CD4-positive, alpha-beta T cell treated with Interleukin-4 for 4 hours (primary cell): ENCODE measurements around the gene KIAA0930.
"Not testable (repeated sequence)": the region's sequence is repeated elsewhere in the genome, so short reads cannot be mapped to it uniquely, and the experiment has no call there.

Source experiments
- DNase-seq: peaks from one replicate; pipeline ENCODE4 v3.0.0-alpha.2; 2020

KIAA0930 gene

DNA sequence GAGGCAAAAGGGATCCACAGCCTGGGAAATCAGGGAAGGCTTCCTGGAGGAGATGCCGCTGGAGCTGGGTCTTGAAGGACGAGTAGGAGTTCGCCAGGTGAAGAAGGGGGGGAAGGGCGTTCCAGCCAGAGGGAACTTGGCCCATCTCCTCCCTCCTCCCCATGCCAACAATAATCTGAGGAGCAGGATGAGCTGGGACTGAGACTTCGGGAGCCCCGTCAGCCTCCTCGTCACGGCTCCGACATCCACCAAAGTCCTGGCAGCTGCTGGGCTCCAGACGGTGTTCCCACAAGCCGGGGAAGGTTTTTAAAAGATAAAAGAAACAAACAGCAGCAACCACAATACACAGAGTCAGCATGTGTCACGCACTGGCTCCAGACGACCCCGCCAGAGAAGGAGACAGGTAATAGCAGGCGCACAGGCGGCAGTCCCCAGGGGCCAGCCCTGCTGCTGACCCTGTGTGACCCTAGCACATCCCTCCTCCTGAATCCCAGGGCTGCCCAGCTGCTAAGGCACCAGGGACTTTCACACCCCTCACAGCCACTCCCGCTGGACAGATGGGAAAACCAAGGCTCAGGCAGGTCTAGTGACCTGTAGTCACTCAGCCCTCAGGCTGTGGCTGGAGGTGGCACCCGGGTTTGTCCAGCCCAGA lies 39.7 kb downstream of the KIAA0930 start:
- no peak for DNase-seq

GRCh38 chr22:45200230-45200629 lies 40.5 kb downstream of the KIAA0930 start:
- DNase-seq: no peak

- no peak for DNase-seq
Observed at GRCh38 chr22:45199723-45200122, 41.0 kb downstream of the KIAA0930 start.

DNA sequence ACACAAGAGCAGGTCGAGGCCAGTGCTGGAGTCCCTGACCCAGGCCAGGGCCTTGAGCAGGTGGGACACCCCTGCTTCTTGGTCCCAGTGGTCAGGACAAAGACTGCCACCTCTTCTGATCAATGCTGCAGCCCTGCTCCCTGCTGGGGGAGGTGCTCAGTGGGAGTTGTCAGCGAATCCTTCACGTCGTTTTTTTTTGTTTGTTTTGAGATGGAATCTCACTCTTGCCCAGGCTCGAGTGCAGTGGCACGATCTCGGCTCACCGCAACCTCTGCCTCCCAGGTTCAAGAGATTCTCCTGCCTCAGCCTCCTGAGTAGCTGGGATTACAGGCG lies 42.3 kb downstream of the KIAA0930 start:
- no peak for DNase-seq

- DNase-seq: no peak
Observed at GRCh38 chr22:45197606-45198462, 42.9 kb downstream of the KIAA0930 start.

DNA sequence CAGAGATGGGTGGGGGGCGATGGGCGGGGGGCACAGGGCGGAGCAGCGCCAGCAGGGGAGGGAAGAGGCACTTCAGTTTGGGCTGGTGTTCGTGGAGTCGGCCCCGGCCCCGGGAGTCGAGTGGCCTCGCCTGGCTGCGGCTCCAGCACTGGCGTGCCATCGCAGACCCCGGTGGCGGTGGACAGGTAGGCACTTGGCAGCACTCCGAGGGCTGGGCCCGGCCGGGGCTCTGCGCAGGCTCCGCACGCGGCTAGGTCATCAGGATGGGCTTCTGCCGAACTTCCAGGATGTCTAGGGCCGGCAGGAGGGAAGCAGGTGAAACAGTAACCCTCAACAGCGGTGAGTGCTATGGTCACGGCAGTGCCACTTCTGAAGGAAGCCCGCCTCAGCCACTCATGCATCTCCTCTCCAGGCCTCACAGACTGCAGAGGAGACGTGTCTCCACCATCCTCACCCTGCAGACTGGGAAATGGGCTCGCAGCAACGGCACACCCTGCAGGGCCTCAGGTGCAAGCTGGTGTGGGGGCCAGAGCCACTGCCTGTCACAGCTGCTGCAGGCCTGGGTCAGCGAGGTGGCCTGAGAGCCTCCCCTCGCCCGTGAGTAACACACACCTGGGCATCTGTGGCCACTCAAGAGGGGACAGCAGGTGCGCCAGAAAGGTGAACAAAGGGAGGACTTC lies 43.6 kb downstream of the KIAA0930 start:
- no peak for DNase-seq

GRCh38 chr22:45196308-45196707 lies 44.4 kb downstream of the KIAA0930 start:
- no peak for DNase-seq

GRCh38 chr22:45195616-45196015 lies 45.1 kb downstream of the KIAA0930 start:
- DNase-seq: no peak

- DNase-seq: no peak
Observed at GRCh38 chr22:45194686-45195085, 46.0 kb downstream of the KIAA0930 start.

DNA sequence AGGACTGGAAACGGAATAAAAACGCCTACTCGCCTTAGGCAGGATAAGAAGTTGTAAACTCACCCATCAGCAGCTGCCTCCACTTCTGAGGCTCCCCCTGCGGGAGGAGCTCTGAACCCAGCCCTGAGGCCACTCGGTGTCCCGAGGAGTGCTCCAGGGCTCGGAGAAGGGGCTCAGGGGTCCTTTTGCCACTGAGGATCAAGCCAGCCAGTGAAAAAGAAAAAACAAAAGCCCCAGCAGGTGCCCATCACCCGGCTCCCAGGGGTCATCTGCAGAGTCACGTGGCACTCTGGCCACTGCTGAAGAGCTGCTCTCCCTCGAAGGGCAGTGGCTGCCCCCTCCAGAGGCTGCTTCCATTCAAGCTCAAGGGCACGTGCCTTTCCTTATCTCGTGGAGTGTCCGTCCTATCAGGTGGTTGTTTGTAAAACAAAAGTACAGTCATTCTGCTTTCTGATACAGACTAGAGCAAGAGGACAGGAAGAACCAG lies 48.0 kb downstream of the KIAA0930 start:
- DNase-seq: no peak

DNA sequence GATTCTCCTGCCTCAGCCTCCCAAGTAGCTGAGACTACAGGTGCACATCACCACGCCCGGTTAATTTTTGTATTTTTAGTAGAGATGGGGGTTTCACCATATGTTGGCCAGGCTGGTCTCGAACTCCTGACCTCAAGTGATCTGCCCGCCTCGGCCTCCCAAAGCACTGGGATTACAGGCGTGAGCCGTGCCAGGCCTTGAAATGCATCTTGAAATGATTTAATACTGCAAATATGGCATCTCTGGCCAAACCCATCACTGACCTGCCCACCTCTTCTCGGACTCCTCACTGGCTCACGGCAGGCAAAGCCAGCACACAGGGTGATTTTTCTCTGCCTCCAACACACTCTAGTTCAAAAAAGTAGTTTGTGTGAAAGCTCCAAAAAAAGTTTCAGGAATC lies 48.9 kb downstream of the KIAA0930 start:
- DNase-seq: not testable (repeated sequence)

DNA sequence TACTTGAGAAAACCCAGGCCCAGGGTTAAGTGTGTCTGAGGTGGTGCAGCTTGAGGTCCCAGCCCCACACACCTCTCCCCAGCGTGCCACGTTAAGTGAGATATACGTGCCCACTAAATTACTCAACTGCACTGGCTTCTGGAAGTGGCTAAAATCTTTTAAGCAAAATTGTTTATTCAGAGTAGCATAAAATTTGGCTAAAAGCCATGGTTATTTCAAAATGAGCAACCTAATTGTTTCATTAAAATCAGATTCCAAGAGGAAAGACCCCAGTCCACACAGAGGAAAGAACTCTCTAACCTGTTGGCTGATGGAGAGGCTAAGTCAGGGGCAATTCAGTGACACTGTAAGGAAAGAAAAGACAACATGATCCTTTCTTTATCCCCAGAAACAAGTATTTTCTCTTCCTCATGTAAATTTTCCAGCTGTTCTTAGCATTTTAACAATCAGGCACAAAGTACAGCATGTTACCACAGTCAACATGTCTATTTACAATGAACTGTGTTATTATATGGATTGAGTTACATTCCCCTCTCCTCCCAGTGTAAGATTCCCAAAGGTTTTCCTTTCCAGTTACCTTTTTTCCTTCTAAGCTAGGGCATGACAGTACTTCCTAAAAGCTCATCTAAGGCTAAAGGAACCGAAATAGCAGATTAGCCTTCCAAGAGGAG lies 50.4 kb downstream of the KIAA0930 start:
- no peak for DNase-seq

DNA sequence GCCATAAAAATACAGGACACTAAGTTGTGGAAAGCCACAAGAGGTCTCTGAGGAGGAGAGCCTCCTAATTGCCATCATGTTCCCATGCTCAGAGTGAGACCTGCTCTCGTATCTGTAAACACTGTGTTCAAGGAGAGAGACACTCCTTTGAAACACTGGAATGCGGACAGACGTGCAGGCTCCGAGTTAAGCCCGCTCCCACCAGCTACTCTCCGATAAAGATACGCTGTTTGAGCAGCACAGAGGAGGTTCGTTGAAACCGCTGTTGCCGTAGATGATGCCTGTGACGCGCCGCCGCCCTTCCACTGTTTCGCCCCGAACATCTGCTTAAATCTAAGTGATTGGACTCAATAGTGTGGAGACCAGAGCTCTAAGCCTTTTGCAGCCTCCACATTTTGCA lies 51.9 kb downstream of the KIAA0930 start:
- DNase-seq: no peak

DNA sequence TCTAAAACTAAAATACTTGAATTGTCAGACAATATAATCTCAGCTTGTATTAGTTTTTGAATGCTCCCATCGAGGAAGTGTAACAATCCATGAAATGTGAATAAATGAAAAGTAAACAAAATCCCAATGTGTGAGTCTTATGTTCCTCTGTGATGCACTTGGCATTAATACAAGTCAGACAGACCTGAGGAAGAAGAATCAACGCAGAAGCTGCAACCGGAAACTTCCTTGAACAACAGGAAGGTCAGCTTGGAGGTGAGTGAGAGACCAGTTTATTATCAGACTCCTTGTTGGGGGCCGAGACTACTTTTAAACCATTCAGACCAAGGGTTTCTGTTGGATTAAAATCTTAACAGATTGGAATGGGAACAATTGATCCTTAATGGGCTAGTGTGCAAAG lies 52.8 kb downstream of the KIAA0930 start:
- DNase-seq: no peak

DNA sequence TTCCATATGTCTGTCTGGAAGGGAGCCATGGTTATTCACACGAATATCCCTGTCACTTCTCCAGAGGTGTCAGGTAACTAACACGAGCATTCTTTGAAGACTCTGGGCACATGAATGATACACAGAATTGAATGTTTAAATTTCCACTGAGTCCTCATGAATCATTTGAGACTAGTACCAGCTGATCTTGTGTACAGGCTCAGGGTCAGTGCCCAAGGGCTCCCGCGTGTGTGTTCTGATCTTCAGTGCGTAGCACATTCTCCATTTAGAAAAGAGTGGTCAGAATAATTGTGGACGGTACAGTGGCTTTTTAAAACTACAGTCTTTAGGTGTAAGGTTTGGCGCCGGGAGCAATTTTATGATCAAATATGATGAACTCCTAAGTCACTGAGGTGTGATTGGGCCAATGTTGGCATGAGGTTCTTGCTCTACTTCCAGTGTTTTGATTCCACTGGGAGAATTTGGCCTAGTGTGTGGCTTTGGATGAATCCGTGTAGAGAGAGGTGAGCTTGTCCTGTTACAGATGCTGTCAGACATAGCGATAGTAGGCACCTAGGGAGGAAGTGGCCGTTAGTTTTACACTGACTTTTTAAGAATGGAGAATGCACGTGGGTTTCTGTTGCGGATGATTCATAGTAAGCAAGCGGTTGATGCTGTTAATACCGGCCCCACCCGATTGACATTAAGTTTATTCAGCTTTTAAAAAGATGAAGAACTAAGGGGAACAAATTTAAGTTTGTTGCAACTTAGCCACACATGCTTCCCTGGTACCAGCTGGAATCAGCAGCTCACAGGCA lies 54.8 kb downstream of the KIAA0930 start:
- no peak for DNase-seq

DNA sequence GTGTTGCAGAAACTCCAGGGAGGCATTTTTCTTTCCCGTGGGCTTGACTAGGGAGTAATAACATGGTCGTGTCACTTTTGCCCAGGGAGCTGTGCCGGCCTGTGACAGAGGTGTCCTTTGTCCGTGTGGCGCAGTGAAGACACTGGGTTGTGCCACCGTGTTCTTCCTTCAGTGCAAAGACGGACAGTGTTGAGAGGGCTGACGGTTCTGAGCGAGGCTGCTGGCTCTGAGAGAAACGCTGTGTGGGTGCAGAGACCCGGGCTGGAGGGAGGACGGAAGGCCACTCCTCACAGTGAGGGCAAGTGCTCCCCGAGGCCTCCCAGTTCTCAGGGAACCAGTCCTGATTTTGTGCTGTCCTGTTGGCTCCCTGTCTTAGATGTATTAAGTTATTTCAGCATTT lies 56.7 kb downstream of the KIAA0930 start:
- DNase-seq: no peak

- no peak for DNase-seq
Observed at GRCh38 chr22:45181766-45182165, 58.9 kb downstream of the KIAA0930 start.

GRCh38 chr22:45181240-45181639 lies 59.5 kb downstream of the KIAA0930 start:
- no peak for DNase-seq

DNA sequence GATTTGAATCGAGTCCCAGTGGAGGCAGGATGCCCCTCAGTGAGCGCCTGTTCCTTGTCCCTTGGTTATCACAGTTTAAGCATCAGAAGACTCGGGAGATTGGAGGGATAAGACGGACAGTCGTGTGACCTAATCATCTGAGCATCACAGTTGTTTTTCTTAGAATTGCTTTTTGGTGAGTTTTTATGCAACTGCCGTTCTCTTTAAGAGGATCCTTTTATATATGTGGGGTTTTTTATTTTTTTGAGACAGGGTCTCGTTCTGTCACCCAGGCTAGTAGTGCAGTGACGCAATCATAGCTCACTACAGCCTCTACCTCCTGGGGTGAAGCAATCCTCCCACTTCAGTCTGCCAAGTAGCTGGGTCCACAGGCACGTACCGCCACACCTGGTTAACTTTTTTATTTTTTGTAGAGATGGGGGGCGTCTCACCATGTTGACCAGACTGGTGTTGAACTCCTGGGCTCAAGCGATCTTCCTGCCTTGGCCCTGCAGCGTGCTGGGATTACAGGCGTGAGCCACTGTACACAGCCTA lies 60.5 kb downstream of the KIAA0930 start:
- no peak for DNase-seq

DNA sequence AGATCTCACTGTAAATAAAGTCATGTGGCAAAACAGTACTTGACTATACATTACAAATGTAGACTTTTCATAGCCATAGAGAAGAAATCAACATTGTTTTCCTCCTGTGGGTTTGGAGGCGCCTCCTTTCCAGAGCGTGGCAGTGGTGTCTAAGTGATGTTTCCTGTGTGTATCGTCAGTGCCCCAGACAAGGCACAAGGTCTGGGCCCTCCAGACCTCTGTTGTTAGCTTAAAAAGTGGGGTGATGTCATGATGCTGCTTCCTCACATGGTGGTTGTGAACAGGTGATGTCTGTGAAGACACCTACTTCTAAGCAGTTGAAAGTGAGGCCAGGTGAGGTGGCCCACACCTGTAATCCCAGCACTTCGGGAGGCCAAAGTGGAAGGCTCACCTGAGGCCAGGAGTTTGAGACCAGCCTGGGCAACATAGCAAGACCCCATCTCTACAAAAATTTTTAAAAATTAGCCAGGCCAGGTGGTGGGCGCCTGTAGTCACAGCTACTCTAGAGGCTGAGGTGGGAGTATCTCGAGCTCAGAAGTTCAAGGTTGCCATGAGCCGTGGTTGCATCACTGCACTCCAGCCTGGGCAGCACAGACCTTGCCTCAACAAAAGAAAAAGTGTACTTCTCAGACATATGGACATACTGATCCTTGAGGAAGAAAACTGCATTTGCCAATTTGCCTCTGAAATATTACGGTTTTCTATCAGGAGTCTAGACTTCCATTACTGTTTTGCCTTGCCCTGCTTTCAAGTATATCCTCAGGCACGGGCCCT lies 61.2 kb downstream of the KIAA0930 start:
- DNase-seq: peak; percentile 56

DNA sequence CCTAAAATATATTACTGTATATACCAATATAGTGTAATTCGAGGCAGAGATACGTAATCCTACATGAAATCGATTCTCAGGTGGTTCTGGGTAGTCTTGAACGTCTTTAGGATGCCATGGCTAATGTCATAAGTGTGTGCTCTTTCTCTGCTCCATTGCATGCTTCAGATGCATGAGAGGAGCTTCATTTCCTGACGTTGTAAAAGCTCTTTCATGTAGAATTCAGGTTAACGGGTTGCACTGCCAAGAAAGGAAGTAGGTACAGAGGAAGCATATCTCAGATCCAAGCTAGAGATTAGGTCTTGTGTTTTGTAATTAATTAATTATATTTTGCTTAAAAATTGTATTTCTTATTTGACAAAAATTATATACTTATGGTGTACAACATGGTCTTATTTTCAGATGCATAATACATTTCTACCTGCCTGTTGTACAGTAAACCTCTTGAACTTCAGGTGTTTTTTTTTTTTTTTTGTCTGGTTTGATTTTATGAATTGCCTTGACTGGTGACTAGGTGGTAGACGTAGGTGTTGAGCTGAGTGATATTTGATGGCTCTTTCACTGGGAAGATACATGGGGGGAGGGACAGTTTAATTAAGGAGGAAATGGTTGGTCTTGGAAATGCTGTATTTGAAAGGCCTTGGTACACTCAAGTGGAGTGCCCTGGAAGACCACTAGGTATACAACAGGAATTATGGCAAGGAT lies 67.7 kb downstream of the KIAA0930 start:
- peak; percentile 64 for DNase-seq
